Tibial nerve (tissue), 3 donors: ENCODE data around the gene KCNA4.

Experiments
- POLR2A ChIP-seq, 2 donors: fragments of 450-650 bp; IDR thresholded peaks; one replicate each; pipeline ENCODE4 v1.6.1; 2017; ENCODE audit warnings: antibody characterized with exemption in 2 of 2, mild to moderate bottlenecking in 2 of 2, moderate library complexity in 2 of 2
- TF ChIP-seq, protein P1 (sequence below), 5 experiments: fragments of 200-600 bp in 3 of 5; fragments of 450-650 bp in 2 of 5; sonication (generic) in 3 of 5; IDR thresholded peaks; one replicate each; pipeline ENCODE4 v1.5.1; 2016 to 2019; ENCODE audit warnings: antibody characterized with exemption in 5 of 5, mild to moderate bottlenecking in 3 of 5, moderate library complexity in 2 of 5

DNA sequence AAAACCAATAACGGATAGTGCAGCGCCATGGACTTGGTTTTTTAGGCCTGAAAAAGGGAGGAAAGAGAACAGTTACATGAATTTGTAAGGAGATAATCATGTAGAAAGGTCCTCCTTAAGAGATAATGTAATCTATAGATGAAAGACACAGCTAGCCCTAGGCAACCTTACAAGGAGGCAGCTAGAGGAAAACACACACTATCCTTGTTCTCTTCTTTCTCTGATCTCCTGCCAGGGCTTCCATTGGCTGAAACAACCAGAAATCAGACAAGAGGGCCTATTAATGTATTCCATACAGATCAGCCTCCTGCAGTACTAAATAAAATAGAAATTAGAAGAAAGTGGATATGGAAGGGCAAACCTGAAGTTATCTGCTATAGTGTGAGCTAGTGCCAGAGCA lies 53.0 kb downstream of the KCNA4 start:
- TF ChIP-seq POLR2A (IDR thresholded peaks at IDR 0.05) = no peak
- TF ChIP-seq, protein P1, sequence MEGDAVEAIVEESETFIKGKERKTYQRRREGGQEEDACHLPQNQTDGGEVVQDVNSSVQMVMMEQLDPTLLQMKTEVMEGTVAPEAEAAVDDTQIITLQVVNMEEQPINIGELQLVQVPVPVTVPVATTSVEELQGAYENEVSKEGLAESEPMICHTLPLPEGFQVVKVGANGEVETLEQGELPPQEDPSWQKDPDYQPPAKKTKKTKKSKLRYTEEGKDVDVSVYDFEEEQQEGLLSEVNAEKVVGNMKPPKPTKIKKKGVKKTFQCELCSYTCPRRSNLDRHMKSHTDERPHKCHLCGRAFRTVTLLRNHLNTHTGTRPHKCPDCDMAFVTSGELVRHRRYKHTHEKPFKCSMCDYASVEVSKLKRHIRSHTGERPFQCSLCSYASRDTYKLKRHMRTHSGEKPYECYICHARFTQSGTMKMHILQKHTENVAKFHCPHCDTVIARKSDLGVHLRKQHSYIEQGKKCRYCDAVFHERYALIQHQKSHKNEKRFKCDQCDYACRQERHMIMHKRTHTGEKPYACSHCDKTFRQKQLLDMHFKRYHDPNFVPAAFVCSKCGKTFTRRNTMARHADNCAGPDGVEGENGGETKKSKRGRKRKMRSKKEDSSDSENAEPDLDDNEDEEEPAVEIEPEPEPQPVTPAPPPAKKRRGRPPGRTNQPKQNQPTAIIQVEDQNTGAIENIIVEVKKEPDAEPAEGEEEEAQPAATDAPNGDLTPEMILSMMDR (IDR thresholded peaks at IDR 0.05) = no peak
